Measurements from ENCODE around the gene CDC25B. TPM values are rescaled to one million over a fixed set of nuclear protein-coding genes. Genes with fewer than 3 reads are reported as not detected.

The CDC25B gene
- total and polyA plus RNA-seq, 2 donors from 2014 or later = 24.1 to 40.3 TPM

DNA sequence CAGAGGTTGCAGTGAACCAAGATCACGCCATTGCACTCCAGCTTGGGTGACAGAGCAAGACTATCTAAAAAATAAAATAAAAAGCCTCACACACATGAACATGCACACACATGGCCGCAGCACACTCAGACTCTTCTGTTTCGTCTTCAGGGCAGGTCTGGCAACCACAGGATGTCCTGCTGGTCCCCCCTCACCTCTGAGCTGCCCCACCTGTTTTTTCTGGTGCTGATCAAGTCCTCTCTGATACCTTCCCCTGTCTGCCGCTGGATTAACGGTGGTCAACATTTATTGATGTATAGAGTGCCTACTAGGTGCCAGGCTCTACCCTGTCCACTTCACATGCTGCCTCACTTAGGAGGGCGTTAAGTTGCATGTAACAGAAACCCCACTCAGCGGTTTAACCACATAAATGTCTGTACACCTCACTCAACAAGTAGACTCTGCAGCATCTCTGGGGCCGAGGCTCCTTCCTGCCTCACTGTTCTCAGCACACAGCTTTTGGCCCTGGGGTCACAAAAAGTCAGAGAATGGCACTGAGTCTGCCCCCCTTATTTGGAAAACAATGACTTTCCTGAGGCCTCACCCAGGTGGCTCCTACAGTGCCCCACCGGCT lies 19.7 kb downstream of the CDC25B start:
- no peak overlapping the region for H3K4me3 ChIP-seq (ENCODE audit: low read length in 3 of 3)
- FAIRE-seq = no peak
- H3K27me3 ChIP-seq (ENCODE audit: control insufficient read depth, insufficient read depth, low read length) = no peaks in the 10 kb centered on the region
- intact Hi-C loops (cut with DNase I) = no loop called here
- DNase-seq = no peak
- no peaks in the 10 kb centered on the region for H3K36me3 ChIP-seq (ENCODE audit: control insufficient read depth in 2 of 3, insufficient read depth in 3 of 3, low read length in 3 of 3)
- no peaks in the 10 kb centered on the region for H3K9me3 ChIP-seq (ENCODE audit: control insufficient read depth in 2 of 3, insufficient read depth in 1 of 3, low read length in 3 of 3)
- no peak overlapping the region for H3K9ac ChIP-seq (ENCODE audit: low read length in 3 of 3)
- H3K27ac ChIP-seq (ENCODE audit: low read depth in 2 of 2, low read length in 2 of 2) = no peak overlapping the region
- TF ChIP-seq, protein P1, sequence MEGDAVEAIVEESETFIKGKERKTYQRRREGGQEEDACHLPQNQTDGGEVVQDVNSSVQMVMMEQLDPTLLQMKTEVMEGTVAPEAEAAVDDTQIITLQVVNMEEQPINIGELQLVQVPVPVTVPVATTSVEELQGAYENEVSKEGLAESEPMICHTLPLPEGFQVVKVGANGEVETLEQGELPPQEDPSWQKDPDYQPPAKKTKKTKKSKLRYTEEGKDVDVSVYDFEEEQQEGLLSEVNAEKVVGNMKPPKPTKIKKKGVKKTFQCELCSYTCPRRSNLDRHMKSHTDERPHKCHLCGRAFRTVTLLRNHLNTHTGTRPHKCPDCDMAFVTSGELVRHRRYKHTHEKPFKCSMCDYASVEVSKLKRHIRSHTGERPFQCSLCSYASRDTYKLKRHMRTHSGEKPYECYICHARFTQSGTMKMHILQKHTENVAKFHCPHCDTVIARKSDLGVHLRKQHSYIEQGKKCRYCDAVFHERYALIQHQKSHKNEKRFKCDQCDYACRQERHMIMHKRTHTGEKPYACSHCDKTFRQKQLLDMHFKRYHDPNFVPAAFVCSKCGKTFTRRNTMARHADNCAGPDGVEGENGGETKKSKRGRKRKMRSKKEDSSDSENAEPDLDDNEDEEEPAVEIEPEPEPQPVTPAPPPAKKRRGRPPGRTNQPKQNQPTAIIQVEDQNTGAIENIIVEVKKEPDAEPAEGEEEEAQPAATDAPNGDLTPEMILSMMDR (IDR thresholded peaks at IDR 0.05; ENCODE audit: borderline replicate concordance, extremely low read depth, insufficient read depth) = no peak
- peaks cover 0 to 20% (median 10%) of the 10 kb centered on the region in 3 donors for H3K4me1 ChIP-seq (ENCODE audit: control insufficient read depth in 2 of 3, insufficient read depth in 2 of 3, low read depth in 1 of 3, low read length in 3 of 3)

DNA sequence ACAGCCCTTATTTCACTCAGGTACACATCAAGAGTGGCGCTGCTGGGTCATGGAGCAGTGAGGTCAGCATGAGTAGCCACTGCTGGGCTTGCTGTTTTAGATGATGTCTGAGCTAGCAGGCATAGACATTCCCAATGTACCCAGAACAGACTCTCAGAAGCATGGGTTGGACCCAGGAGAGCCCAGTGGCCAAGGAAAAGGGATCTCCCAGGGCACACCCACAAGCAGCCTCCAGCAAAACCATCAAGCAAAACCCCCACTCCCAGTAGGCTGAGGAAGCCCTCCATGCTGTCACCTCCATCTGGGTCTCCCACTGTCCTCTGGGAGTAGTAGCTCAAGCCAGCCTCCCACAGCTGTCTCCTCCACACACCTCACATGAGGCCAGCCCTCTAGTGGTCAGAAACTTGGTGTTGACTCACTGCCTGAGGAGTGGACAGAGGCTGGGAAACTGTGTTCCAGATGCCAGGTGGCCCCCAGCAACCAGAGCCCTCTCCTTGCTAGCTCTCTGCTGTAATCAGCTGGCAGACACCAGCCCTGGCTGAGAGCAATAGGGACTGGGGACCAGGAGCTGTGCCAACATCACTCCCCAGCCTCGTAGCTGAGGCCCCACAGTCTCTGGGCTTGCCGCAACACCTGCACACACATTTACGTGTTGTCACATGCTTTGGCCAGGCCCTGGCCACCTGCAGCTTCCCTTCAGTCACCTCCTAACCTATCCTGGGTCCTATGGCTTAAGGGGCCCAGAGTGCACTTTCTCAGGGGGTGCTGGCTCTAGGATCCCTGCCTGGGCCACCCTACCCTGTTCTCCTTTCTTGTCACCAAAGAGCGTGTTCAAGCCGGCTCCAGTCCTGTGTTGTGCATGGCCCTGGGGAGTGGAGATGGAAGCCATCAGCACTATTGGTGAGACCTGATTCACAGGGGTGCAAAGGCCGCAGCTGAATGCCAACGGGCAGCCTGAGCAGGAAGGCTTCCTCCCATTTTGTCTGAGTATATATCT lies 22.3 kb downstream of the CDC25B start:
- H3K27ac ChIP-seq (ENCODE audit: low read depth in 2 of 2, low read length in 2 of 2) = no peak overlapping the region
- TF ChIP-seq, protein P1 (IDR thresholded peaks at IDR 0.05; ENCODE audit: borderline replicate concordance, extremely low read depth, insufficient read depth) = peak; percentile 54
- peak overlapping the region in 1 of 3 donors; percentile 36 for H3K9ac ChIP-seq (ENCODE audit: low read length in 3 of 3)
- no peaks in the 10 kb centered on the region for H3K27me3 ChIP-seq (ENCODE audit: control insufficient read depth, insufficient read depth, low read length)
- no peak for FAIRE-seq
- H3K36me3 ChIP-seq (ENCODE audit: control insufficient read depth in 2 of 3, insufficient read depth in 3 of 3, low read length in 3 of 3) = peaks cover 0 to 13% (median 7%) of the 10 kb centered on the region in 3 donors
- H3K9me3 ChIP-seq (ENCODE audit: control insufficient read depth in 2 of 3, insufficient read depth in 1 of 3, low read length in 3 of 3) = no peaks in the 10 kb centered on the region
- no peak overlapping the region for H3K4me3 ChIP-seq (ENCODE audit: low read length in 3 of 3)
- peak; percentile 50 to 85 (median 74) for DNase-seq
- H3K4me1 ChIP-seq (ENCODE audit: control insufficient read depth in 2 of 3, insufficient read depth in 2 of 3, low read depth in 1 of 3, low read length in 3 of 3) = peaks cover 0 to 14% (median 8%) of the 10 kb centered on the region in 3 donors
- intact Hi-C loops (cut with DNase I) = no loop called here

DNA sequence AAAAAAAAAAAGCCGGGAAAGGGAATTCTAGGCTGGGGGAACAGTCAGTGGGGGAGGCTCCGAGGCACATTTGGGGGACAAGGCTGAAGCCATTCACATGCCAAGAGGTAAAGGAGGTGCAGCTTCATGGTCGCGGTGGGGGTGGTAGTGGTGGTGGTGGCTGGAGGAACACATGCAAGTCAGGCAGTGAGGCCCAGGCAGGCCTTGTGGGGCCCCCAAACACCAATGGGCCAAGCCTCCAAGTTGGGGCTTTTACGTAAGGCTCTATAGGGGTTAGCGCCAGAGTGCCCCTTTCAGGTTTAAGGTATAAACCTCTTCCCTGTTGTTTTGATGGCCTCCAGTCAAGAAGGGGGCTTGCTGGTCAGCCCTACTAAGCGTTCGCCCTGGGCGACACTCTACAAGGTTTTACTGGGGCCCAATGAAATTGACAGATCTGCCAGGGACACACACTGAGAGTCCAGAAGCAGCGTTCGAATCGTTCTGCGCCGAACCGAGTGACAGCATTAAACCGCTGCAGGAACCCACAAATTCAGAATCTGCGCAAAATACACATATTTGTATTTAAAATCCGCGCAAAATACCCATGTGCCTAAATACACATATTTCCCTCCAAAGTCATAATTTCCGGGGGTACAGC lies 23.4 kb downstream of the CDC25B start:
- peak overlapping the region; percentile 99 to 100 for H3K27ac ChIP-seq (ENCODE audit: low read depth in 2 of 2, low read length in 2 of 2)
- TF ChIP-seq, protein P1 (IDR thresholded peaks at IDR 0.05; ENCODE audit: borderline replicate concordance, extremely low read depth, insufficient read depth) = no peak
- peaks cover 0 to 14% (median 8%) of the 10 kb centered on the region in 3 donors for H3K4me1 ChIP-seq (ENCODE audit: control insufficient read depth in 2 of 3, insufficient read depth in 2 of 3, low read depth in 1 of 3, low read length in 3 of 3)
- H3K36me3 ChIP-seq (ENCODE audit: control insufficient read depth in 2 of 3, insufficient read depth in 3 of 3, low read length in 3 of 3) = peaks cover 0 to 15% (median 15%) of the 10 kb centered on the region in 3 donors
- intact Hi-C loops (cut with DNase I) = no loop called here
- peak overlapping the region in 2 of 3 donors; percentile 41 to 86 for H3K9ac ChIP-seq (ENCODE audit: low read length in 3 of 3)
- H3K4me3 ChIP-seq (ENCODE audit: low read length in 3 of 3) = peak overlapping the region; percentile 23 to 84 (median 81)
- H3K9me3 ChIP-seq (ENCODE audit: control insufficient read depth in 2 of 3, insufficient read depth in 1 of 3, low read length in 3 of 3) = no peaks in the 10 kb centered on the region
- no peak for FAIRE-seq
- DNase-seq = peak in 2 of 5 donors; percentile 71 to 77
- H3K27me3 ChIP-seq (ENCODE audit: control insufficient read depth, insufficient read depth, low read length) = no peaks in the 10 kb centered on the region

Measured in kidney (tissue), 14 donors.